B cell (primary cell): ENCODE results near the gene RBBP9. TPM values are rescaled to one million over a fixed set of nuclear protein-coding genes. Genes with fewer than 3 reads are reported as not detected.

Experiments
- ATAC-seq: fragments of 200-7000 bp; cut with Tn5 transposase; one replicate; pipeline ENCODE4 v1.10.0; 2021; ENCODE audit warnings: low read depth, mild to moderate bottlenecking, moderate number of reproducible peaks, moderate library complexity
- CTCF ChIA-PET: fragments of 350-600 bp; sonication (Branson Sonifier 250); formaldehyde crosslinking; loops from one replicate; lab custom pipeline; 2021; ENCODE audit warnings: antibody characterized with exemption, inconsistent platforms; lab: Charles Lee
- POLR2A ChIA-PET: fragments of 350-600 bp; sonication (Branson Sonifier 250); formaldehyde crosslinking; loops from one replicate; lab custom pipeline; 2021; ENCODE audit warnings: antibody characterized with exemption; lab: Charles Lee
- DNase-seq: peaks from one replicate; pipeline ENCODE4 v3.0.0; 2013
- H2AFZ ChIP-seq: 2 replicates; pipeline ENCODE4 v1.6.1; 2012; ENCODE audit warnings: mild to moderate bottlenecking, low read depth, low read length; ENCODE audit not compliant: insufficient read depth, poor library complexity, severe bottlenecking
- H3K27ac ChIP-seq, 2 donors: 1 replicate in 1 of 2; 2 replicates in 1 of 2; pipeline ENCODE4 v1.5.1; 2012 to 2013; ENCODE audit warnings: low read length in 2 of 2, mild to moderate bottlenecking in 2 of 2, moderate library complexity in 1 of 2
- H3K27me3 ChIP-seq, 4 experiments: fragments of 200-600 bp in 1 of 4; sonication (generic) in 1 of 4; replicated peaks in 1 of 4; 1 replicate in 2 of 4; 2 replicates in 2 of 4; pipeline versions ENCODE4 v1.6.1 to v1.7.0; 2013 to 2016; ENCODE audit warnings: low read length in 3 of 4, mild to moderate bottlenecking in 2 of 4, mixed read lengths in 1 of 4, moderate library complexity in 1 of 4; ENCODE audit not compliant: insufficient read depth in 4 of 4, control insufficient read depth in 3 of 4; ENCODE audit errors: control extremely low read depth in 1 of 4
- H3K36me3 ChIP-seq, 2 experiments: replicated peaks in 1 of 2; 1 replicate in 1 of 2; 2 replicates in 1 of 2; pipeline versions ENCODE4 v1.6.1 to v1.7.1; 2013; ENCODE audit warnings: low read length in 1 of 2; ENCODE audit not compliant: insufficient read depth in 2 of 2, control insufficient read depth in 1 of 2; ENCODE audit errors: control extremely low read depth in 1 of 2, extremely low read depth in 1 of 2
- H3K4me1 ChIP-seq, 2 donors: fragments of 200-600 bp in 1 of 2; sonication (generic) in 1 of 2; 1 replicate in 1 of 2; 2 replicates in 1 of 2; pipeline versions ENCODE4 v1.5.1 to v1.6.1; 2013 to 2017; ENCODE audit warnings: low read length in 2 of 2; ENCODE audit not compliant: control insufficient read depth in 2 of 2, insufficient read depth in 2 of 2
- H3K4me2 ChIP-seq: replicated peaks from 2 replicates; pipeline ENCODE3; 2012; ENCODE audit warnings: mild to moderate bottlenecking, low read depth, low read length; ENCODE audit not compliant: poor library complexity, severe bottlenecking
- H3K4me3 ChIP-seq, 5 experiments: fragments of 200-600 bp in 1 of 5; sonication (generic) in 1 of 5; 1 replicate in 3 of 5; 2 replicates in 2 of 5; pipeline versions ENCODE4 v1.5.1 to v1.7.0; 2011 to 2016; ENCODE audit warnings: low read length in 4 of 5, mild to moderate bottlenecking in 4 of 5, low read depth in 2 of 5, control low read depth in 1 of 5, moderate library complexity in 1 of 5; ENCODE audit not compliant: insufficient read depth in 1 of 5; ENCODE audit errors: control extremely low read depth in 1 of 5, extremely low read depth in 1 of 5
- H3K79me2 ChIP-seq: fragments of 200-600 bp; sonication (generic); one replicate; pipeline ENCODE4 v1.6.0; 2016; ENCODE audit warnings: low read length; ENCODE audit not compliant: control insufficient read depth, insufficient read depth
- H3K9ac ChIP-seq: fragments of 200-600 bp; sonication (generic); 2 replicates; pipeline ENCODE4 v1.6.1; 2017; ENCODE audit warnings: mild to moderate bottlenecking, low read length, moderate library complexity
- H3K9me3 ChIP-seq, 3 donors: one replicate each; pipeline versions ENCODE4 v1.6.1 to v1.7.1; 2013; ENCODE audit warnings: low read length in 2 of 3; ENCODE audit not compliant: control insufficient read depth in 2 of 3, insufficient read depth in 1 of 3; ENCODE audit errors: control extremely low read depth in 1 of 3
- H4K20me1 ChIP-seq: 2 replicates; pipeline ENCODE4 v1.6.0; 2012; ENCODE audit warnings: mild to moderate bottlenecking, low read length; ENCODE audit not compliant: insufficient read depth, control insufficient read depth, poor library complexity, severe bottlenecking
- H3K27ac Mint-ChIP-seq: one replicate; pipeline ENCODE4 v1.8.0; 2021; ENCODE audit warnings: mixed read lengths
- H3K27me3 Mint-ChIP-seq: one replicate; pipeline ENCODE4 v1.8.0; 2021; ENCODE audit warnings: mixed read lengths
- H3K4me1 Mint-ChIP-seq: one replicate; pipeline ENCODE4 v1.8.0; 2021; ENCODE audit warnings: mixed read lengths
- H3K4me3 Mint-ChIP-seq: one replicate; pipeline ENCODE4 v1.8.0; 2021; ENCODE audit warnings: mixed read lengths
- H3K9me3 Mint-ChIP-seq: one replicate; pipeline ENCODE4 v1.8.0; 2022; ENCODE audit warnings: mixed read lengths; ENCODE audit not compliant: insufficient read depth
- EZH2 ChIP-seq: IDR thresholded peaks from 2 replicates; pipeline ENCODE4 v1.6.1; 2012; ENCODE audit warnings: borderline replicate concordance, low read depth, mild to moderate bottlenecking, moderate library complexity, low read length; ENCODE audit not compliant: insufficient read depth, poor library complexity, severe bottlenecking
- WGBS: methylation state at CpG from one replicate; pipeline ENCODE4 v1.1.5; 2013; ENCODE audit warnings: missing lambda C conversion rate; ENCODE audit not compliant: insufficient coverage; 5-methylcytosine and 5-hydroxymethylcytosine counted together
- intact Hi-C: fragments of 100-400 bp; cut with micrococcal nuclease; formaldehyde crosslinking; loops from one replicate; pipeline ENCODE4 v1.10.0; 2022
- polyA plus RNA-seq: library from polyadenylated mRNA; depleted of rRNA; stranded (reverse); fragments of >200 nt; gene quantifications from 2 replicates; pipeline ENCODE4 v1.2.3, GENCODE V29; 2012
- total RNA-seq, 2 donors: library from RNA; stranded (reverse); fragments of 120-200 nt in 1 of 2; gene quantifications; 1 replicate in 1 of 2; 2 replicates in 1 of 2; pipeline versions ENCODE4 v1.2.3 to v1.2.4, GENCODE V29; 2013 to 2022
- TF ChIP-seq, protein P1 (sequence below): fragments of 200-600 bp; IDR thresholded peaks from one replicate; pipeline ENCODE4 v1.8.0; 2022; ENCODE audit warnings: antibody characterized with exemption, mild to moderate bottlenecking

RBBP9 gene
- total and polyA plus RNA-seq, 2 donors (not counting 1 experiment from before 2014, with no cell fraction given): 3.7 to 10.2 TPM

DNA sequence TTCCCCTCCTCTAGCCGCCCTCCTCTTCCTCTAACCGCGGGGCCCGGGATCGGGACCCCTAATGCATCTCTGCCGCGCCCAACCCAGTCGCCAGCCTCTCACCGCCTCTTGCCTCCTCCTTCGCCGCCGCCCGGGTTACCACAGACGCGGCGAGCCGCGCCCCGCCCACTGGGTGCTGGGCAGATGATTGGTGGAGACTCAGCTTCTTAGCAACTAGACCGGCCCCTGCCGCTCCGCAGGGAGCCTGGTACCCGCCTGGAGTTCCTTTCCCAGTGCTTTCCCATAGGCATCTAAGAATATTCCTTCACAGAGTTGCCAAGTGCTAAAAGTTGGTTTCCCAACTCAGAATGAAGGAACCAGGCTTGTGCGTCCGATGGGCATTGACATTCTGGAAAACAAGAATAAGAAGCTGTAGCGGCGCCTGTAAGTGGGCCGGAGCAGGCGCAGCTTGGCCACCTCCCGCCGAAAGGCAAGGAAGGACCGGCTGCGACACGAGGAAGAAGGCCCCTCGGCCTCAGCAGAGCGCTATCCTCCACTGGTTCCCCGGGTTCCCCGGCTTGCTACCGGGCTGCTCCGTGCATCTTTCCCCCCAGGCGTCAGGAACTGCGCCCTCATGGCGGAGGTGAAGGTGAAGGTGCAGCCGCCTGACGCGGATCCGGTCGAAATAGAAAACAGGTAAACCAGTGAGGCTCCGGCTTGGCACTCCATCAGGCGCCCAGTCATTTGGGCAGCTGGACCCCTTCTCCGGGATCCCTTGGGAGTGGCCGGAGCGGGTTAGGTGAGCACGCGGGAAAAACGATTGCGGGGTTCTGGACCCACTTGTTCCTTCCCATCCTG is 29.9 kb downstream of the RBBP9 start, which contains the start of the genes DZANK1 and POLR3F:
DZANK1 (minus strand) TSS at position 137 of the 837 bp plus-strand sequence. CDS start 1,672 bp downstream, outside the sequence.
POLR3F (plus strand) TSS at position 497 of the 837 bp plus-strand sequence; CDS start at position 614, 117 bp downstream.
- Histone ChIP-seq H3K27ac (peak within 1 kb of the TSS; percentile 39 to 81), H3K4me3 (peak within 1 kb of the TSS; percentile 54 to 97 (median 85)), H3K36me3 (peaks cover 0 to 11% of the 10 kb centered on the region in 2 experiments), H3K4me2 (peak within 1 kb of the TSS; percentile 83), H2AFZ (peak within 1 kb of the TSS; percentile 89), H3K9me3 (no peaks in the 10 kb centered on the region), H3K4me1 (peaks cover 12 to 15% of the 10 kb centered on the region in 2 donors), H3K27me3 (no peaks in the 10 kb centered on the region), H3K79me2 (peaks cover 12% of the 10 kb centered on the region), H4K20me1 (no peaks in the 10 kb centered on the region), H3K9ac (peak within 1 kb of the TSS; percentile 90)
- Mint-ChIP-seq H3K27me3 (no peaks in the 10 kb centered on the region), H3K27ac (peak within 1 kb of the TSS; percentile 97), H3K9me3 (no peaks in the 10 kb centered on the region), H3K4me3 (peak within 1 kb of the TSS; percentile 97), H3K4me1 (peaks cover 25% of the 10 kb centered on the region)
- DNase-seq: peak; percentile 94
- CTCF ChIA-PET: interaction anchor here (1.0 to 2.4 kb wide), 6 partner anchors 8 to 179 kb away, joined by 3 to 20 read pairs (median 4); partner anchors contain the start of genes RBBP9, SEC23B and ZNF133
- intact Hi-C loops: loop anchor here (1.0 to 10.0 kb wide), 9 partner anchors 30 to 1895 kb away; partner anchors contain the start of genes KIF16B, MGME1, NAA20 and RBBP9
- WGBS: under 1% methylated on average over 57 of the region's 57 CpGs
- peak; percentile 95 for ATAC-seq
- TF ChIP-seq, protein P1, sequence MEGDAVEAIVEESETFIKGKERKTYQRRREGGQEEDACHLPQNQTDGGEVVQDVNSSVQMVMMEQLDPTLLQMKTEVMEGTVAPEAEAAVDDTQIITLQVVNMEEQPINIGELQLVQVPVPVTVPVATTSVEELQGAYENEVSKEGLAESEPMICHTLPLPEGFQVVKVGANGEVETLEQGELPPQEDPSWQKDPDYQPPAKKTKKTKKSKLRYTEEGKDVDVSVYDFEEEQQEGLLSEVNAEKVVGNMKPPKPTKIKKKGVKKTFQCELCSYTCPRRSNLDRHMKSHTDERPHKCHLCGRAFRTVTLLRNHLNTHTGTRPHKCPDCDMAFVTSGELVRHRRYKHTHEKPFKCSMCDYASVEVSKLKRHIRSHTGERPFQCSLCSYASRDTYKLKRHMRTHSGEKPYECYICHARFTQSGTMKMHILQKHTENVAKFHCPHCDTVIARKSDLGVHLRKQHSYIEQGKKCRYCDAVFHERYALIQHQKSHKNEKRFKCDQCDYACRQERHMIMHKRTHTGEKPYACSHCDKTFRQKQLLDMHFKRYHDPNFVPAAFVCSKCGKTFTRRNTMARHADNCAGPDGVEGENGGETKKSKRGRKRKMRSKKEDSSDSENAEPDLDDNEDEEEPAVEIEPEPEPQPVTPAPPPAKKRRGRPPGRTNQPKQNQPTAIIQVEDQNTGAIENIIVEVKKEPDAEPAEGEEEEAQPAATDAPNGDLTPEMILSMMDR: no peak
- TF ChIP-seq EZH2: no peak
- POLR2A ChIA-PET: interaction anchor here (0.8 to 2.2 kb wide), 7 partner anchors 30 to 962 kb away, joined by 3 to 26 read pairs (median 4); partner anchors contain the start of genes KAT14, PET117, RBBP9 and SEC23B
